ENCODE data around the gene MFAP1.
"Not testable (repeated sequence)": the region's sequence is repeated elsewhere in the genome, so short reads cannot be mapped to it uniquely, and the experiment has no call there.

The MFAP1 gene

GRCh38 chr15:43815064-43815463, 9.4 kb downstream of the MFAP1 start:
- not testable (repeated sequence) for FAIRE-seq

DNA sequence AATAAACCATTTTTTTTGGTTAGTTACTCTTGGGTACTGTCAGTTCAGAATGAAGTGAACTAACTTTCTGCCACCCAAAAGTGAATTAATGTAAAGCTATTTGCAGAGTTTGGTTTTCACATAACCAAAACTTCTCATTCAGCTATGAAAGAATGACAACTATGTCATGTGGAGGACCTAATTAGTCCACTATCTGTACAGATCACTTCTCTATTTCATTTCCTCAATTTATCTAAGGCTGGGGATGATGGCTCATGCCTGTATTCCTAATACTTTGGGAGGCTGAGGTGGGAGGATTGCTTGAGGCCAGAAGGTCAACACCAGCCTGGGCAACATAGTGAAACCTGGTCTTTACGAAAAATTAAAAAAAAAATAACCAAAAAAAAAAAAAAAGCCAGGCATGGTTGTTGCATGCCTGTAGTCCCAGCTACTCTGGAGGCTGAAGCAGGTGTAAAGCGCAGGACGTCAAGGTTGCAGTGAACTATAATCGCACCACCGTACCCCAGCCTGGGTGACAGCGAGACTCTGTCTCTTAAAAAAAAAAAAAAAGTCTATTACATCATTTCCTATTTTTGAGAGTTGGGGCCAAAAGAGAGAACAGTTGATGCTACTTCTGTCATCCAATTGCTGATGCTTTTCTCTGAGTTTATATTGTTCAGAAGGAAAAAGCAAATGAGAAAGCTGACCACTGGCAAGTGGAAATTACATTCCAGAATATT, 15.4 kb downstream of the MFAP1 start:
- FAIRE-seq: no peak

GRCh38 chr15:43808435-43808950, 16.0 kb downstream of the MFAP1 start:
- FAIRE-seq: no peak

GRCh38 chr15:43802676-43803075, 21.8 kb downstream of the MFAP1 start:
- FAIRE-seq: not testable (repeated sequence)

DNA sequence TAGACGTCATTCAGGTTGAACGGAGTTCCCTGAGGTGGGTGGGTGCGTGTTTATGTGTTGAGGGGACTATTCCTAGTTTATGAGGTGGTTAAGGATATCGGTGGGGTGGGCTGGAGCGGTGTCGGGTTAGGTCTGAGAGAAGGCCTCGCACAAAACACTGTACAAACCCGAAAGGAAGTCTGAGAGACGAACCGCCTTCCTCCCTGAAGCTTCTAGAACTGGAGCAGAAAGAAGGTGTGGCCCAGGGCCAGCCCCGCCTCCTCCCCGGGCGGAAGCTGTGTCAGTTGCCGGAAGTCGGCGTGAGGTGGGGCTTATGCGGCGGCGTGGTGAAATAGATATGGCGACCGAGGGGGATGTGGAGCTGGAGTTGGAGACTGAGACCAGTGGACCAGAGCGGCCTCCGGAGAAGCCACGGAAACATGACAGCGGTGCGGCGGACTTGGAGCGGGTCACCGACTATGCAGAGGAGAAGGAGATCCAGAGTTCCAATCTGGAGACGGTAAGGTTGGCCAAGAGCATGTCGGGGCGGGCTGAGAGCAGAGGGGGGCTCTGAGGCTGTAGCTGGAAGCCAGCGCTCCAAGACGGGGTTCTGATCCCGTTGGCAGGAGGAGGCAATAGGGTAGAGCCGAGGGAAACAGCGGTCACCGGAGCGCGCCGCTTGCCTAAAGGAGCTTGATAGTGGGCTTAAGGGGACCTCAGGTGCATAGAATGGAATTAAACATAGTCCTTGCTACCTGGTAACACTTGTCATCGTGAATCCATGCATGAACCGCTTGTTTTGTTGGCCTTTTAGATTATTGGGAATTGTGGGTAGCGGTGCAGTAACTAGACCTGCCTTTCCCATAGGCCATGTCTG, 24.0 kb downstream of the MFAP1 start, which contains the start of gene HYPK:
HYPK (plus strand) TSS at position 314 of the 856 bp plus-strand sequence; CDS start at position 338, 24 bp downstream.
- peak; percentile 51 for FAIRE-seq

- FAIRE-seq: no peak
Measured at GRCh38 chr15:43799945-43800285, 24.6 kb downstream of the MFAP1 start, which contains the start of gene SERINC4. SERINC4 (minus strand) TSS chr15:43800220; CDS start chr15:43799986, 234 bp downstream.

GRCh38 chr15:43799209-43799944, 25.1 kb downstream of the MFAP1 start:
- FAIRE-seq: no peak

DNA sequence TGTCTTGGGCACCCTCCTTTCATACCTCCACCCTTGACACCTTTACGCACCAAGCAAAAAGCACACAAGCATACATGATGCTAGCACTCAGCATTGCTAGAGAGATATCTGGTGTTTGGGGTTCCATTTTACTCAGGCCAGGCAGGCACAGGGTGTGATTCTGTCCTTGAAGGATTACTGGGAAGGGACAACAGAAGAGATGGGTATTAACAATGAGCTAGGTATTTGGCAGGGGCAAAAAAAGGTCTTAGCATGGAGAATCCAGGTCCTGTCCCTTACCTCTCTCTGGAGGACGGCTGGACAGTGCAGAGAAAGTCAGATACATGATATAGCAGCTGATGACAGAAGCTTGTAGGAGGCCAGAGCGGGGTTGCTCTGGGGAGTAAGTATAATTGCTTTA, 27.9 kb downstream of the MFAP1 start:
- FAIRE-seq: no peak

DNA sequence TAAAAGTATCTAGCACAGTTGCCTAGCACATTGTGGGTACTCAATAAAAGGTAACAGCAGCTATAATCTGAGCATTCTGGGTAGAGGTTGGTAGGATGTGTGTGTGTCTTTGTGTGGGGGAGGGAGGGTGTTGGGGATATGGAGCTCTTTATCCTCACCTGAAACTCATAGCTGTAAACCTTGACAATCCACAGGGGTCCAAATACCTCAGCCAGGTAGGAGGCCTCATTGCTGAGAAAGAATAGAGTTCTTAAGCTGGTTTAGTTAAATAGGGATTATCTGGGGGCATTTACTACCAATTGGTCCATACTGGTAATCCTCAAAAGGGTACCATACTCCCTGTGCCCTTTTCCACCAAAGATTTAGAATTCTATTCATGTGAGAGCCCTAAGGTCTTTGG, 28.5 kb downstream of the MFAP1 start:
- FAIRE-seq: no peak

- no peak for FAIRE-seq
Measured at GRCh38 chr15:43795197-43795596, 29.3 kb downstream of the MFAP1 start.

DNA sequence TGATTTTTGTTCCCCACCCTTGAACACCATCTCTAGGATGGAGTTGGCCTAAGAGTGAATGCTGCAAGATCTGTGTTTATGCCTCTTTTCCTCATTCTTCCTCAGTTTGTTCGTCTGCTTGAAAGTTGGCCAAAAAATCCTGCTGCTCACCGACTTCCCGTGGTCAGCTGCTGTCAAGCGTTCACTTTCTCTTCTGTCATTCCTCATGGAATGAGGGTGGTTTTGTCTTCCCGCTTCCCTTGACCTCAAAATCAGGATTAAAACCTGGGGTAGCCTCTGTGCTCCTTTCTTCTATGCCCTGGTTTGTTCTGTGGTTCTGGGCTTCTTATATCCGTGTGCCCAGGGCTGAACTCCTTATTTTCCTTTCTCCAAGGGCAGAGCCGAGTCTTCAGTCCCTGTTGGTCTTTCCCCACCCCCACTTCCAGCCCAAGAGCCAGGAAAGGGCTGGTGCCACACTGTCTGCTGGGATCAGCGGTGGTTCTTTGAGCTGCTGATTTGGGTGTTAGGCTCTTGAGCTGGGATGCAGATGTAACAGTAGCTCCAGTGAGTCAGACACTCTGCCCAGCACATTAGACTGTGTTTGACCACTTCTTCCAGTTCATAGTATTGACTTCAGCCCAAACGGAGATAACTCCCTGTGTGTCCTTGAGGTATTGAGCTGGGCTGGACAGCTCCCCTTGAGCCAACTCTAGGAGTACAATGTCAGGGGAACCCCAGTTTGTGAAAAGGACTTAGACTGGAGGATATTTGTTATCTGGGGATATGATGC, 30.0 kb downstream of the MFAP1 start:
- no peak for FAIRE-seq

- FAIRE-seq: no peak
Measured at GRCh38 chr15:43793647-43794046, 30.8 kb downstream of the MFAP1 start.

DNA sequence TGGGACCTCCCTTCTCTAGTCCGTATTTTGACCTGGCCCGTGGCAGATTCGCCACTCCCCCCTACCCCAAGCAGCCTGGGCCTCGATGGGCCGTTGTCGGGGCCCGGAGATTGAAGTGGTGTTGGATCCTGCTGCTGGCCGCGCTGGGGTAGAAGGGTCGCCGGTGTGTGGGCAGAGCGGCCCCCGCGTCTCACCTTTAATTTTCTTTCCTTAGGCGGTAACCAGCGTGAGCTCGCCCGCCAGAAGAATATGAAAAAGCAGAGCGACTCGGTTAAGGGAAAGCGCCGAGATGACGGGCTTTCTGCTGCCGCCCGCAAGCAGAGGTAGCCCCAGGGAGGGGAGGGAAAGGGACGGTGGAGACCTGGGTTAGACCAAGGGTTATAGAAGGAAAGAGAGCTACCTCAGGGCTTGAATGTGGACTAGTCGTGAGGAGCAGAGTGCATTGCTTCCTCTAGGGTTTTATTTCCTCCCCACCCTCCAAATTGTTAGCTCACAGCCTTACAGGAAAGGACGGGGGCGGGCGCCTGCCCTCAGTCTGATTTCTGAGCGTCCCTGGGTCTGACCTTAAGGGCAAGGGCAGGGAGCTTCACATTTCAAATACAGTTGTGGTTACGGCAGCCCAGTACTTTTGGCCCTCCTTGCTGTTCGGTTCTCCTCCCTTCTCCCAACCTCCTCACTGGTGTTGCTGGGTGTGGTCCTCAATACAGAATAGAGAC, 31.6 kb downstream of the MFAP1 start:
- FAIRE-seq: no peak

- peak; percentile 76 for FAIRE-seq
Measured at GRCh38 chr15:43791993-43792760, 32.3 kb downstream of the MFAP1 start, which contains the start of gene SERF2. SERF2 (plus strand) TSS chr15:43792320; CDS start chr15:43792377, 57 bp downstream.

- no peak for FAIRE-seq
Measured at GRCh38 chr15:43789409-43789808, 35.1 kb downstream of the MFAP1 start.

GRCh38 chr15:43779016-43779415, 45.5 kb downstream of the MFAP1 start:
- FAIRE-seq: no peak

GRCh38 chr15:43777267-43777914, 47.1 kb downstream of the MFAP1 start:
- FAIRE-seq: no peak

- no peak for FAIRE-seq
Measured at GRCh38 chr15:43776718-43777266, 47.7 kb downstream of the MFAP1 start, which contains the start of gene ELL3. ELL3 (minus strand) TSS chr15:43776966; CDS start chr15:43776901, 65 bp downstream.

GRCh38 chr15:43776101-43776717, 48.3 kb downstream of the MFAP1 start:
- FAIRE-seq: no peak
